CD14-positive monocyte (primary cell): ENCODE data around the gene CHD3. TPM values are rescaled to one million over a fixed set of nuclear protein-coding genes. Genes with fewer than 3 reads are reported as not detected.

ENCODE experiments used
- DNase-seq, 3 donors: peaks; one replicate each; pipeline ENCODE4 v3.0.0-alpha.2; 2011 to 2022
- H2AFZ ChIP-seq: 2 replicates; pipeline ENCODE4 v1.6.0; 2012; ENCODE audit warnings: mild to moderate bottlenecking, low read depth, low read length, inconsistent platforms; ENCODE audit not compliant: insufficient read depth, poor library complexity, severe bottlenecking
- H3K27ac ChIP-seq, 2 donors: 1 replicate in 1 of 2; 2 replicates in 1 of 2; pipeline ENCODE4 v1.5.1; 2012 to 2013; ENCODE audit warnings: low read length in 2 of 2, control low read depth in 1 of 2, inconsistent platforms in 1 of 2, low read depth in 1 of 2, mild to moderate bottlenecking in 1 of 2
- H3K27me3 ChIP-seq, 2 donors: one replicate each; pipeline versions ENCODE4 v1.6.0 to v1.6.1; 2011 to 2013; ENCODE audit warnings: low read length in 2 of 2; ENCODE audit not compliant: control insufficient read depth in 2 of 2, insufficient read depth in 2 of 2
- H3K36me3 ChIP-seq, 2 donors: replicated peaks in 1 of 2; 1 replicate in 1 of 2; 2 replicates in 1 of 2; pipeline versions ENCODE4 v1.5.1 to v1.6.1; 2012 to 2013; ENCODE audit warnings: low read length in 2 of 2, control low read depth in 1 of 2, inconsistent platforms in 1 of 2, mild to moderate bottlenecking in 1 of 2; ENCODE audit not compliant: insufficient read depth in 2 of 2, control insufficient read depth in 1 of 2
- H3K4me1 ChIP-seq, 2 donors: 1 replicate in 1 of 2; 2 replicates in 1 of 2; pipeline versions ENCODE4 v1.5.1 to v1.6.1; 2012 to 2013; ENCODE audit warnings: low read length in 2 of 2, control low read depth in 1 of 2, inconsistent platforms in 1 of 2, mild to moderate bottlenecking in 1 of 2, moderate library complexity in 1 of 2; ENCODE audit not compliant: insufficient read depth in 2 of 2, control insufficient read depth in 1 of 2
- H3K4me2 ChIP-seq: replicated peaks from 2 replicates; pipeline ENCODE3; 2012; ENCODE audit warnings: low read length, moderate library complexity, mild to moderate bottlenecking; ENCODE audit not compliant: poor library complexity, severe bottlenecking; ENCODE audit errors: extremely low read depth
- H3K4me3 ChIP-seq, 3 experiments: fragments of 200-600 bp in 1 of 3; sonication (generic) in 1 of 3; replicated peaks in 1 of 3; 1 replicate in 2 of 3; 2 replicates in 1 of 3; pipeline ENCODE4 v1.5.1; 2011 to 2013; ENCODE audit warnings: low read length in 3 of 3, mild to moderate bottlenecking in 3 of 3, control low read depth in 2 of 3, low read depth in 2 of 3, inconsistent platforms in 1 of 3, moderate library complexity in 1 of 3
- H3K79me2 ChIP-seq: 2 replicates; pipeline ENCODE4 v1.6.0; 2012; ENCODE audit warnings: mild to moderate bottlenecking, control low read depth, inconsistent platforms, low read length, moderate library complexity; ENCODE audit not compliant: insufficient read depth
- H3K9ac ChIP-seq: 2 replicates; pipeline ENCODE4 v1.6.0; 2017; ENCODE audit warnings: low read length, mild to moderate bottlenecking; ENCODE audit not compliant: insufficient read depth, poor library complexity, severe bottlenecking
- H3K9me3 ChIP-seq, 2 donors: replicated peaks in 1 of 2; 1 replicate in 1 of 2; 2 replicates in 1 of 2; pipeline versions ENCODE4 v1.5.1 to v1.6.1; 2012 to 2013; ENCODE audit warnings: low read length in 2 of 2, control low read depth in 1 of 2; ENCODE audit not compliant: control insufficient read depth in 1 of 2, insufficient read depth in 1 of 2
- H4K20me1 ChIP-seq: 2 replicates; pipeline ENCODE4 v1.6.0; 2012; ENCODE audit warnings: mild to moderate bottlenecking, low read length, control low read depth, moderate library complexity; ENCODE audit not compliant: insufficient read depth
- H3K27ac Mint-ChIP-seq, 7 donors: one replicate each; pipeline ENCODE4 v1.8.0; 2020; ENCODE audit warnings: mild to moderate bottlenecking in 7 of 7, mixed read lengths in 7 of 7, moderate library complexity in 6 of 7, inconsistent platforms in 2 of 7
- H3K27me3 Mint-ChIP-seq, 3 donors: one replicate each; pipeline ENCODE4 v1.8.0; 2021 to 2022; ENCODE audit warnings: low read depth in 3 of 3, mild to moderate bottlenecking in 3 of 3, mixed read lengths in 3 of 3, moderate library complexity in 3 of 3, inconsistent platforms in 1 of 3
- H3K36me3 Mint-ChIP-seq, 2 donors: one replicate each; pipeline ENCODE4 v1.8.0; 2020; ENCODE audit warnings: mixed read lengths in 2 of 2, inconsistent platforms in 1 of 2, mild to moderate bottlenecking in 1 of 2
- H3K4me1 Mint-ChIP-seq: one replicate; pipeline ENCODE4 v1.8.0; 2020; ENCODE audit warnings: mild to moderate bottlenecking, mixed read lengths
- H3K4me3 Mint-ChIP-seq, 2 donors: one replicate each; pipeline ENCODE4 v1.8.0; 2020; ENCODE audit warnings: mild to moderate bottlenecking in 2 of 2, mixed read lengths in 2 of 2, moderate library complexity in 1 of 2
- H3K9me3 Mint-ChIP-seq, 7 donors: one replicate each; pipeline ENCODE4 v1.8.0; 2020 to 2022; ENCODE audit warnings: mixed read lengths in 7 of 7, mild to moderate bottlenecking in 6 of 7, moderate library complexity in 6 of 7, inconsistent platforms in 2 of 7
- WGBS: methylation state at CpG from one replicate; pipeline ENCODE4 v1.1.5; 2013; ENCODE audit warnings: missing lambda C conversion rate; ENCODE audit not compliant: insufficient coverage; 5-methylcytosine and 5-hydroxymethylcytosine counted together
- intact Hi-C, 2 donors: fragments of 100-400 bp; cut with micrococcal nuclease; formaldehyde crosslinking; loops; one replicate each; pipeline versions ENCODE4 v1.15.0 to v1.15.1; 2023
- polyA plus RNA-seq, 3 donors: library from polyadenylated mRNA; depleted of rRNA in 1 of 3; unstranded in 2 of 3; stranded (reverse) in 1 of 3; fragments of 300-500 nt in 2 of 3; fragments of >200 nt in 1 of 3; fragmentation: Illumina TruSeq in 2 of 3; gene quantifications; 1 replicate in 2 of 3; 2 replicates in 1 of 3; pipeline ENCODE4 v1.2.3, GENCODE V29; 2012 to 2021
- TF ChIP-seq, protein P1 (sequence below): fragments of 200-600 bp; IDR thresholded peaks from one replicate; pipeline ENCODE4 v1.8.0; 2022; ENCODE audit warnings: antibody characterized with exemption, mild to moderate bottlenecking

CHD3 gene
- polyA plus RNA-seq, 3 donors, result 0.55 to 67.9 (median 0.91) TPM

DNA sequence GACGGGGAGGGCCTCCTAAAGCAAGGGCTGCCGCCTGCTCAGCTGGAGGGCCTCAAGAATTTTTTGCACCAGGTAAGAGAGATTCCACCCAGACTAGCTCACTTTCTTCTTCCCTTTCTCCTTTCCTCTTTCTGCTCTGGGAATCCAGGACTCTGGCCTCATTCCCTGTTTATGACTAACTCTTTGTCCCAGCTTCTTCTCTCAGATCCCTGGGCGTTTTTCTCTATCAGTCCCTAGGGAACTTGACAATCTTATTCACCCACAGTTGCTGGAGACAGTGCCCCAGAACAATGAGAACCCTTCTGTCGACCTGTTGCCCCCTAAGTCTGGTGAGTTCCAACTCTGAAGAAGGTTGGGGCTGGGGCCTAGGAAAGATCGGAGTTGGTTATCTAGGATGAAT, 59.1 kb downstream of the CHD3 start:
- no peak overlapping the region for H3K4me3 Mint-ChIP-seq
- Histone ChIP-seq H3K79me2 (no peaks in the 10 kb centered on the region), H3K36me3 (peaks cover 61 to 69% of the 10 kb centered on the region in 2 donors), H3K9ac (no peak overlapping the region), H3K27ac (peak overlapping the region in 1 of 2 donors; percentile 6), H3K4me3 (no peak overlapping the region), H2AFZ (no peak overlapping the region), H3K9me3 (no peaks in the 10 kb centered on the region), H3K4me2 (no peak overlapping the region), H4K20me1 (no peaks in the 10 kb centered on the region), H3K27me3 (no peaks in the 10 kb centered on the region), H3K4me1 (peaks cover 0 to 4% of the 10 kb centered on the region in 2 donors)
- peak overlapping the region in 2 of 7 donors; percentile 33 to 44 for H3K27ac Mint-ChIP-seq
- no peak for DNase-seq
- H3K27me3 Mint-ChIP-seq, result peaks cover 0 to 1% (median 0%) of the 10 kb centered on the region in 3 donors
- intact Hi-C loops, result loop anchor here in 1 of 2 donors (5.0 kb wide), 1 partner anchor 35 kb away; no protein-coding TSS in a partner anchor
- 95% methylated on average over 4 of the region's 5 CpGs for WGBS
- H3K9me3 Mint-ChIP-seq, result peaks cover 0 to 1% (median 0%) of the 10 kb centered on the region in 7 donors
- H3K36me3 Mint-ChIP-seq, result peaks cover 70 to 73% of the 10 kb centered on the region in 2 donors
- peaks cover 15% of the 10 kb centered on the region for H3K4me1 Mint-ChIP-seq
- TF ChIP-seq, protein P1, sequence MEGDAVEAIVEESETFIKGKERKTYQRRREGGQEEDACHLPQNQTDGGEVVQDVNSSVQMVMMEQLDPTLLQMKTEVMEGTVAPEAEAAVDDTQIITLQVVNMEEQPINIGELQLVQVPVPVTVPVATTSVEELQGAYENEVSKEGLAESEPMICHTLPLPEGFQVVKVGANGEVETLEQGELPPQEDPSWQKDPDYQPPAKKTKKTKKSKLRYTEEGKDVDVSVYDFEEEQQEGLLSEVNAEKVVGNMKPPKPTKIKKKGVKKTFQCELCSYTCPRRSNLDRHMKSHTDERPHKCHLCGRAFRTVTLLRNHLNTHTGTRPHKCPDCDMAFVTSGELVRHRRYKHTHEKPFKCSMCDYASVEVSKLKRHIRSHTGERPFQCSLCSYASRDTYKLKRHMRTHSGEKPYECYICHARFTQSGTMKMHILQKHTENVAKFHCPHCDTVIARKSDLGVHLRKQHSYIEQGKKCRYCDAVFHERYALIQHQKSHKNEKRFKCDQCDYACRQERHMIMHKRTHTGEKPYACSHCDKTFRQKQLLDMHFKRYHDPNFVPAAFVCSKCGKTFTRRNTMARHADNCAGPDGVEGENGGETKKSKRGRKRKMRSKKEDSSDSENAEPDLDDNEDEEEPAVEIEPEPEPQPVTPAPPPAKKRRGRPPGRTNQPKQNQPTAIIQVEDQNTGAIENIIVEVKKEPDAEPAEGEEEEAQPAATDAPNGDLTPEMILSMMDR, result no peak

DNA sequence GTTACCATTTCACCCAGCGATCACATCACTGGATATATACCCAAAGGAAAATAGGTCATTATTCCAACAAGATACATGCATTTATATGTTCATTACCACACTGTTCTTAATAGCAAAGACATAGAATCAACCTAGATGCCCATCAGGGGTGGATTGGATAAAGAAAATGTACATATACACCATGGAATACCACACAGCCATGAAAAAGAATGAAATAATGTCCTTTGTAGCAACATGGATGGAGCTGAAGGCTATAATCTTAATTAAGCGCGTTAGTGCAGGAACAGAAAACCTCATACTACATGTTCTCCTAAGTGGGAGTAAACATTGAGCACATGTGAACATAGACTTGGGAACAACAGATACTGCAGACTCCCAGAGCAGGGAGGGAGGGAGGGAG, 62.0 kb downstream of the CHD3 start:
- peaks cover 10% of the 10 kb centered on the region for H3K4me1 Mint-ChIP-seq
- Histone ChIP-seq H3K9me3 (no peaks in the 10 kb centered on the region), H3K79me2 (no peaks in the 10 kb centered on the region), H3K27ac (no peak overlapping the region), H2AFZ (no peak overlapping the region), H3K4me1 (no peaks in the 10 kb centered on the region), H3K9ac (no peak overlapping the region), H3K27me3 (no peaks in the 10 kb centered on the region), H4K20me1 (no peaks in the 10 kb centered on the region), H3K4me2 (no peak overlapping the region), H3K4me3 (no peak overlapping the region), H3K36me3 (peaks cover 40 to 46% of the 10 kb centered on the region in 2 donors)
- H3K27me3 Mint-ChIP-seq, result no peaks in the 10 kb centered on the region
- no peak overlapping the region for H3K4me3 Mint-ChIP-seq
- TF ChIP-seq, protein P1, result no peak
- peaks cover 47% of the 10 kb centered on the region in 2 donors for H3K36me3 Mint-ChIP-seq
- H3K27ac Mint-ChIP-seq, result no peak overlapping the region
- intact Hi-C loops, result no loop called here
- WGBS, result no CpG with 5 or more reads among the region's 3 CpGs
- H3K9me3 Mint-ChIP-seq, result peaks cover 0 to 1% (median 0%) of the 10 kb centered on the region in 7 donors
- DNase-seq, result no peak
